GM12878 (cell line): ENCODE measurements around the gene HEBP2.

Source experiments
- BRCA1 ChIP-seq: IDR thresholded peaks from 2 replicates; pipeline ENCODE4 v1.6.1; 2011; ENCODE audit warnings: low read depth, low read length, improper control_type of control experiment
- CBX5 ChIP-seq: sonication (generic); IDR thresholded peaks from 2 replicates; pipeline ENCODE4 v1.6.1; 2016; ENCODE audit warnings: low read depth, moderate library complexity, mild to moderate bottlenecking, inconsistent platforms
- CTCF ChIP-seq, 3 experiments: IDR thresholded peaks in 2 of 3; conservative IDR thresholded peaks in 1 of 3; 2 replicates each; pipeline ENCODE4 v1.5.1; 2011; ENCODE audit warnings: low read depth in 3 of 3, low read length in 3 of 3, mild to moderate bottlenecking in 3 of 3, control low read depth in 2 of 3, moderate library complexity in 2 of 3, inconsistent platforms in 1 of 3, mixed read lengths in 1 of 3; ENCODE audit not compliant: control insufficient read depth in 2 of 3, insufficient read depth in 1 of 3; ENCODE audit errors: extremely low read depth in 1 of 3
- E2F4 ChIP-seq: IDR thresholded peaks from 2 replicates; pipeline ENCODE4 v1.6.1; 2012; ENCODE audit warnings: low read depth, low read length, improper control_type of control experiment
- EP300 ChIP-seq, 2 experiments: fragments of 150-350 bp in 1 of 2; IDR thresholded peaks; 2 replicates each; pipeline ENCODE4 v1.6.1; 2011 to 2012; ENCODE audit warnings: low read depth in 2 of 2, low read length in 2 of 2, borderline replicate concordance in 1 of 2, improper control_type of control experiment in 1 of 2, inconsistent platforms in 1 of 2; ENCODE audit not compliant: control insufficient read depth in 1 of 2
- FOS ChIP-seq: IDR thresholded peaks from 3 replicates; pipeline ENCODE4 v1.6.1; 2011; ENCODE audit warnings: borderline replicate concordance; ENCODE audit not compliant: insufficient read length; ENCODE audit errors: extremely low read depth
- MXI1 ChIP-seq: fragments of 150-350 bp; IDR thresholded peaks from 2 replicates; pipeline ENCODE4 v1.6.1; 2011; ENCODE audit warnings: low read depth, mild to moderate bottlenecking, inconsistent platforms, low read length, improper control_type of control experiment
- REST ChIP-seq: IDR thresholded peaks from 2 replicates; pipeline ENCODE4 v1.6.1; 2012; ENCODE audit warnings: mild to moderate bottlenecking, low read depth, low read length
- SIN3A ChIP-seq: IDR thresholded peaks from 2 replicates; pipeline ENCODE4 v1.6.1; 2012; ENCODE audit warnings: low read depth, low read length, improper control_type of control experiment
- STAT3 ChIP-seq: IDR thresholded peaks from 2 replicates; pipeline ENCODE4 v1.6.1; 2011; ENCODE audit warnings: low read depth, low read length, improper control_type of control experiment
- SUPT20H ChIP-seq: IDR thresholded peaks from 2 replicates; pipeline ENCODE4 v1.6.1; 2011; ENCODE audit warnings: low read depth, mild to moderate bottlenecking, low read length, moderate library complexity, borderline replicate concordance; ENCODE audit not compliant: control insufficient read depth

- TF ChIP-seq CTCF (IDR thresholded peaks at IDR 0.05 in 2 of 3, conservative IDR thresholded peaks at IDR 0.05 in 1 of 3; ENCODE audit: control insufficient read depth in 2 of 3, extremely low read depth in 1 of 3, insufficient read depth in 1 of 3, low read depth in 3 of 3, low read length in 3 of 3) (no peak), E2F4 (no peak), STAT3 (no peak), CBX5 (no peak), EP300 (IDR thresholded peaks at IDR 0.05; ENCODE audit: borderline replicate concordance in 1 of 2, control insufficient read depth in 1 of 2, low read depth in 2 of 2, low read length in 2 of 2) (no peak), FOS (no peak), SIN3A (no peak), BRCA1 (no peak), MXI1 (no peak), REST (no peak), SUPT20H (no peak)
Observed at GRCh38 chr6:138468320-138469015, 64.4 kb downstream of the HEBP2 start.
